NK-92 treated with Interleukin-12 subunit alpha and Interleukin-12 subunit beta, amount 100 ng/mL, for 24 hours (cell line): Measurements from ENCODE around the gene SNAP25.

Source experiments
- DNase-seq: peaks from one replicate; lab custom pipeline; 2025; lab: John Stamatoyannopoulos, UW

The SNAP25 gene

GRCh38 chr20:10216146-10216791 is 2.4 kb upstream of the SNAP25 start:
- DNase-seq = no peak

GRCh38 chr20:10217721-10218410 is 764 bp upstream of the SNAP25 start:
- no peak for DNase-seq

DNA sequence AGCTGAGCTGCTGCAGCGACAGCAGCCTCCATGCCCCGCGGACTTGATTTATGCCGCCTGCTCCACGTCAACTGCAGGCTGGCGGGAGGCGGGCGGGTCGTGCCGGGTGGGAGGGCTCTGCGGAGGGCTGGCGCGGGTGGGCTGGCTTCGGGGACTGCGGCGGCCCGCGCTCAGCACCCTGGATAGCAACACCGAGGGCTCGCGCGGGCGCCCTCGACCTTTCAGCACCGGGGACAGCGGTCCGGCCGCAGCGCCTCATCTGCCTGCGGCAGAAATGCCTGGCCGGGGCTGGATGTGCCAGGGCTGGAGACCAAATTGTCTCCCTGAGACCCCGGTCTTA is 792 bp downstream of the SNAP25 start:
- DNase-seq = no peak

DNA sequence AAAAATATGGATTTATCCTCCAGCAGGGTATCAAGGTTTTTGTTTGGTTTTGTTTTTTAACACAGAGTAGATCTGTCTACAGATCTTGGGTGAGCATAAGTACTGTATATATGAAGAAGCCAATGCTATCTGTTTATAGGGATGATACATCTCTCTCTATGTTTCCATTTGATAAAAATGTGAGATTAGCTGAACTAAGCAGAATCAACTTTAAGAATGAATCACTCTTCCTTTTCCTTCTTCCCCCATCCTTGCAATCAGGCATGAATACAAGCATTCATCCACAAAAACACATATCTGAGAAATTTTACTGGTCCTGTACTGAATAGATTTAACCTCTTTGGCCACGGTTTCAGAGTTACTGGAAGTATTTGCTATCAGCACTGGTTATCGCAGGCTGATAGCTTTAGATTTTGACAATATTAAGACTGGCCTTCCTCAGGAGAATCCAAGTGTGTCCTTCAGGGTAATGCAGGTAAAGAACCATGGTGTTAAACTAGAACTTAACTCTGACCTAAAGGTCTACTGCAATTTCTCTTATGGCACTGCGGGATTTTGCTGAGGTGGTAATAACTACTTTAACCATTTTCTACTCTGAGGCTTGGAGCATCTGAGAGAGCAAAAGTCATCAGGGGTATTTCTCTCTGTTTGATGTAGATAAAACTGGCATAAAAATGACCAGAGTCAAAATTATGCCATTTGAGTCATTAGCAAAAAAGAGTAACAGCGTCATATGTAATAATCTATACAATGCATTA is 1.5 kb downstream of the SNAP25 start:
- no peak for DNase-seq

DNA sequence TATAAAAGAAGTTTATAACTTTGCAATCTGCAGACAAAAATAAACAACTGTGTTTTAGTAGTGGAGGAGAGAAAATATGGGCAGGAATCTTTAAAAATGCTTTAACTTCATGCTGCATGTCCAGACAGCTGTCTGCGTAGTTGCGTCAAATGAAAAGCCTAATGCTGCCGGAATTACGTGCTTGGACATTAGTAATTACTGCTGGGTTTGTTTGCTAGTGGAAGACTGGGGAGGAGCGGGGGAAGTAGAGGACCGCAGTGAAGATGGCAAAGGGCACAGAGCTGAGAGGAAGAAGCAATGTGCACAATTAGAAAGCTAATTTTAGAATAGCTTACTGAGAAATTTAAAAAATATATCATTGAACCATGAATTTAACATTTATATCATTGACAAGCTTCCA is 2.4 kb downstream of the SNAP25 start:
- no peak for DNase-seq

DNA sequence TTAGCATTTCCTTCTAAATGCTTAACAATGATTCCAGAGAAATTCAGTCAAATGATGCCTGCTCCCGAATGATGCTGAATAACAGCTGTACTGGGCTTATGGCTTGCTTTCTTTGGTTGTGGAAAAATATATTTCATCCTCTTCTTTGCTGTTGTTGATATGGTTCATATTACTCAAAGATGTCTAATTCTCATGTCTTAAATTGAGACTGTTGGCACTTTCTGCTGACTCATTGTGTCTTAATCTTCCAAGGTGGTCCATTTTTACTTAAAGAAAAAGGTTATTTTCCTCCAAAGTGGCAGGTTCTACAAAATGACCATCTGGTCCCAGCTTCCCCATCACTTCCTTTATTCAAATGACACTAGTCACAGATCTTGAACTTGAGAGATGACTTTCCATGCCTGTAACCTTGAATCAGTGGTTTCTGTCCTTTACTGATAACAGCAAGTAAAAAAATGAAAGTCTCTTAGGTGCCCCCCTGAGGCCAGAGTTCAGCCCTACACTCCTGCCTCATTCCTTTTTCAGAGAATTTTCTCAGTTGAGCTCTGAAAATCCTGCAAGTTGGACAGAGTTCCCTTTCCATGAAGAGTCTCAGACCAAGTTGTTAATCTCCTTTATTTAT is 6.9 kb downstream of the SNAP25 start:
- no peak for DNase-seq

- DNase-seq = no peak
Observed at GRCh38 chr20:10228330-10228729, 9.7 kb downstream of the SNAP25 start.

GRCh38 chr20:10231290-10231689 is 12.7 kb downstream of the SNAP25 start:
- DNase-seq = no peak

GRCh38 chr20:10236540-10237533 is 18.2 kb downstream of the SNAP25 start:
- DNase-seq = no peak

DNA sequence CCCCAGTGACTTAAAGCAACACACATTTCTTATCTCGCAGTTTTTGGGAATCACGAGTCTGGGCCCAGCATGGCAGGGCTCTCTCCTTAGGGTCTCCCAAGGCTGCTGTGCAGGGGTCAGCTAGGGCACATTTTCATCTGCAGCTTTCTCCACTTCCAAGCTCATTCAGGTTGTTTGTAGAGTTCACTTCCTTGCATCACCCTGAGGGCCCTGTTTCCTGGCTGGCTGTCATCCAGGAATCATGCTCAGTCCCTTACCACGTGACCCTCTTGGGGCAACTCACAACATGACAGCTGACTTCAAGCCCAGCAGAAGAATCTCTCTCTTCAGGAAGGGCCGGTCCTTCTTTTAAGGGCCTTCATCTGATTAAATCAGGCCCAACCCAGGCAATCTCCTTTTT is 21.3 kb downstream of the SNAP25 start:
- no peak for DNase-seq

DNA sequence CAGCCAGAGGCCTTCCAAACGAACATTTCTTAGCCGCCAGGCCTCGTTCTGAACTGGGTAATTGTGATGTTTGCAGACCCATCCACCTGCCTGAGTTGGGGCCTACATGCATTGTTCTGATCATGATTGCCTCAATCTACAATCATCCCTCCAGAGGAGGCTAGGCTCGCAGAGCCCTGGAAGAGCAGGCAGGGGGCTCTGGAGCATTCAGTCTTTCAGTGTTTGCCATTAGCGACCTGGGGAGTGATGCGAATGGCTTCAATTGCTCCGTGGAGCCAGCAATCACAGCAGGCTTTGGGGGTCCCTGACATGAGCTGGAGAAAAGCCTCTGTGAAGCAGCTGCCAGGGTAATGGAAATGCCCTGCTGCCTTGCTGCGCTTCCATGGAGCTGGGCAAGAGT is 22.0 kb downstream of the SNAP25 start:
- no peak for DNase-seq

DNA sequence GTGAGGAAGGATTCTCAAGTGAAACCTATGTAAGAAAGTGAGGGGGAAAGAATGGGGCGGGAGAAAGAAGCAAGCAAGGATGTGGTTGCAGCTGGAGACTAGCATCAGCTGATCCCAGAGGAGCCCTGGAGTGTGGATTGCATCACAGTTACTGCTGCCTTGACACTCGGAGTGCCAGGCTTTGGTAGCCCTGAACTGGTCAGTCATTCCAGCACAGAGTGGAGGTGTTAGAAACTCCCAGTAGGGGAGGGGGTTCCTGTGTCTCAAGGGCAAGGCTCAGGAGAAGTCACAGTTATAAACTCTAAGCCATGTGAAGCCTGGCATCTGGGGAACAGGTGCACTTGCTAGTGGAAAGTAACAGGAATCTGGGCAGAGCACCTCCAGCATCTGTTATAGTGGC is 23.5 kb downstream of the SNAP25 start:
- DNase-seq = no peak

DNA sequence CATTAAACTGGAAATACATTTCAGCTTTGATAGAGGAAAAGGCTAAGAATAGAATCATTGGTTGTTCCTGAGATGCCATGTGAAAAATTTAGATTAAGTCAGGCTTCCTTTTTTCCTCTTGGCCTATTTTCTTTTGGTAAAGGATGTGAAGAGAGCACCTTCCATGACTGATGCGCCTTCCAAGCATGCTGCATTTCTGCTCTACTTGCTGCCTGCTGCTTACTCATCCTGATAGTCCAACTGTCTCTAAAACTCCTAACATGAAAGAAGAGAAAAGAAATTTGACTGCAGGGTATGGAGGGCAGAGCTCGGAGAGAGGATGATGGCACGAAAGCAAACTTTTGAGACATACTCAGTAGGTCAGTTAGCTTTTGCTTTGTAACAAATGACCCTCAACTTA is 28.8 kb downstream of the SNAP25 start:
- DNase-seq = no peak

- DNase-seq = no peak
Observed at GRCh38 chr20:10249048-10249770, 30.6 kb downstream of the SNAP25 start.

DNA sequence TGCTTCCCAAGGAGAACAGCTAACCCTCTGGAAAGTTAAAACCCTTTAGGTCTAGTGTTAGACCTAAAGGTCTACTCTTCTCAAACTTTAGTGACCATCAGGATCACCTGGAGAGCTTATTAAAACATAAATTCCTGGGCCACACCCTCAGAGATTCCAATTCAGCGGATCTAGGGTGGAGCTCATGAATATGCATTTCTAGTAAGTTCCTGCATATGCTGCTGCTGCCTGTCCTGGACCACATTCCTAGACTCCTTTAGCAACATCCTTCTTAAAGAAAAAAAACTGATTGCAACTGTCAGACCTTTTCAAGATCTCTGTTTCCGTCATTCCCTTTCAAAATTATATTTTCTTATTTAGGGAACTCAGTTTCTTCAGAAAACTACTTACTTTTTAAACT is 31.2 kb downstream of the SNAP25 start:
- DNase-seq = no peak

DNA sequence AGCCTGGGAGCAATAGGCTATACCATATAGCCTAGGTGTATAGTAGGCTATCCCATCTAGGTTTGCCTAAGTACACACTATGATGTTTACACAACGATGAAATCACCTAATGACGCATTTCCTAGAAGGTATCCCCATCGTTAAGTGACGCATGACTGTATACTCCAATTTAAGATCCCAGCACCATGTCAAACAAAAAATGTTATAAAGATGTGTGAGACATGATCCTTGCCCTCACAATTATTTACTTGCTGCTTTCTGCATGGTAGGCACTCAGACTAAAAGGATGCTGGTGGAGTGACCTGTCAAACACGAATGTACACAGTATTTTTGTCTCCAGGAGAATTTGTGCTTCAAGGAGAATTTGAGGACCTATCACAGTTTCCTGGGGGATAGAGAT is 32.3 kb downstream of the SNAP25 start:
- DNase-seq = no peak

DNA sequence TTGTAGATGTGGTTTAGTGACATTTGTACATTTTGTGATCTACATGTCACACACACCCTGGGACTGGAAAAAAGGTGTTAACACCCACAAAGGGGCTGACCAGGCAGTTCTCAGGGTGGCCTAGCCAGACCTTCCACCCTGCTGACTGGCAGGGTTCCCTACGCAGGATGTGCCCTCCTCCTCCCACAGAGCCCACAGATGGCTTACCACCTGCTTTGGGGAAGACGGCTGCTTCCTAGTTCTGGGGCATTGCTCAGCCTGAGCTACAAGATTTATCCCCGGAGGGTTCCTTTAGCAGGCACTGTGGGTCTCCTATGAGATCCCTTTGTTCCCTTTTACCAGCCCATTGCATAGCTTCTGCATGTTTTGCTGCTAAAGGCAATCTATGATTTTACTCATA is 35.1 kb downstream of the SNAP25 start:
- no peak for DNase-seq

- DNase-seq = no peak
Observed at GRCh38 chr20:10255846-10256245, 37.2 kb downstream of the SNAP25 start.

- no peak for DNase-seq
Observed at GRCh38 chr20:10259166-10259565, 40.5 kb downstream of the SNAP25 start.

DNA sequence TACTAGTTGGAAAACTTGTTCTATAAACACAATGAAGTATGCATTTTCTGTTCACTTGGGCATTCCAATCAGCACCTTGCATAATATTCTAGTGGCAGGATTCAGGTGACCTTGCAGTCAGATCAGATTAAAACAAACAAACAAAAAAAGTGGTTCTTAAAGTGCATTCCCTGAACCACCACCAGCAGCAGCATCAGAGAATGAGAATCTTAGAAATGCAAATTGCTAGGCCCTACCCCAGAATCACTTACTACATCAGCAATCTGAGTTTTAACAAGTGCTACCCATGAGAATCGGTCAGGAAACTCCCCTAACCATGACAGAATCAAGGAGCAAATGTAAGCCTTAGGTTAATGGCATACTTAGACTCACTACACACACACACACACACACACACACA is 41.7 kb downstream of the SNAP25 start:
- no peak for DNase-seq

GRCh38 chr20:10261702-10262101 is 43.1 kb downstream of the SNAP25 start:
- DNase-seq = no peak
